ENCODE measurements around the gene ADARB2.

DNA sequence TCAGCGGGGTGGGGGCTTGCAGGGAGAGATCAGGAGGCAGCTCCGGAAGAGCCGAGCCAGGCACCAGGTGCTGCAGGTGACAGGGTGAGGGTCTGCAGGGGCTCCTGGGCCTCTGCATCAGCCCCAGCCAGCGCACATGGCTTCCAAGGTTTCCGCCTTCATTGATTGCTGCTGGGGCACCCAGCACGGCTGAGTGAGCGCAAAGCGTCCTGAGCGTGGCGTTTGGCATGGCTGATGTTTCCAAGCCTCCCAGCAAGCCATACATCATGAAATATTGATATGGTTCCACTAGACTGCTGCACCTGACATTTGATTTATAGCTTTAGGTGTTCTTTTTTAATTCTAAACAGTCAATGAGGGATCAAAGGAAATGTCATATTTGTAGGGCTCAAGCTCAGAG is 422.1 kb downstream of the ADARB2 start:
- TF ChIP-seq POLR2AphosphoS5 (IDR thresholded peaks at IDR 0.05; ENCODE audit: low read depth, low read length) (no peak), SPI1 (IDR thresholded peaks at IDR 0.05; ENCODE audit: low read depth, low read length) (no peak), POLR2A (IDR thresholded peaks at IDR 0.05; ENCODE audit: low read depth, low read length) (no peak), TAF1 (IDR thresholded peaks at IDR 0.05; ENCODE audit: low read depth, low read length) (no peak), POU2F2 (IDR thresholded peaks at IDR 0.05; ENCODE audit: low read depth, low read length) (no peak)
